Right renal cortex interstitium (tissue), 3 donors: Measurements from ENCODE around the gene PRSS33. TPM values are rescaled to one million over a fixed set of nuclear protein-coding genes. Genes with fewer than 3 reads are reported as not detected.

Experiments used
- DNase-seq, 3 donors: peaks; one replicate each; pipeline ENCODE4 v3.0.0-alpha.2; 2013; ENCODE audit warnings: low read depth in 3 of 3, low spot score in 2 of 3
- polyA plus RNA-seq, 3 donors: library from polyadenylated mRNA; unstranded; fragments of 120-200 nt; gene quantifications; one replicate each; pipeline ENCODE4 v1.2.1, GENCODE V29; 2013; ENCODE audit not compliant: insufficient read length in 3 of 3

The PRSS33 gene
- polyA plus RNA-seq, 3 donors, result 0.33 to 0.61 TPM; not detected in 1

- DNase-seq, result no peak
Observed at GRCh38 chr16:2821487-2822157, 34.3 kb upstream of the PRSS33 start.

DNA sequence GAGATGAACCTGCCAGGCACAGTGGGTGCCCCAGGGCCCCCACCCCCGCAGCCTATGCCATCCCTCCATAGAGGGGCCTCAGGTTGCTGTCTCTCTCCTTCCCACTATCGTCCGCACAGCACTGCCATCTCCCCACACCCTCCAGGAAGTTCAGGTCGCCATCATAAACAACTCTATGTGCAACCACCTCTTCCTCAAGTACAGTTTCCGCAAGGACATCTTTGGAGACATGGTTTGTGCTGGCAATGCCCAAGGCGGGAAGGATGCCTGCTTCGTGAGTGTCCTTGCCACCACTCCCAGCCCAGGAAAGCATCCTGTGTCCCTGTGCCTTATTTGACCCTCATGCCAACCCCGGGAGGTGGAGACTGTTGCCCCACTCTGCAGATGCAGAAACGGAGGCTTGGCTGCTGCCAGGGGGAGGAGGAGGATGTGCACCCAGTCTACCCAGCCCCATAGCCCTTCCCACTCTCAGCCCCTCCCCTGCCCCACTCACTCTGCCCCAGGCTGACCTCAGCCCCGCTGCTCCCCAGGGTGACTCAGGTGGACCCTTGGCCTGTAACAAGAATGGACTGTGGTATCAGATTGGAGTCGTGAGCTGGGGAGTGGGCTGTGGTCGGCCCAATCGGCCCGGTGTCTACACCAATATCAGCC, 33.6 kb upstream of the PRSS33 start:
- DNase-seq, result no peak

DNA sequence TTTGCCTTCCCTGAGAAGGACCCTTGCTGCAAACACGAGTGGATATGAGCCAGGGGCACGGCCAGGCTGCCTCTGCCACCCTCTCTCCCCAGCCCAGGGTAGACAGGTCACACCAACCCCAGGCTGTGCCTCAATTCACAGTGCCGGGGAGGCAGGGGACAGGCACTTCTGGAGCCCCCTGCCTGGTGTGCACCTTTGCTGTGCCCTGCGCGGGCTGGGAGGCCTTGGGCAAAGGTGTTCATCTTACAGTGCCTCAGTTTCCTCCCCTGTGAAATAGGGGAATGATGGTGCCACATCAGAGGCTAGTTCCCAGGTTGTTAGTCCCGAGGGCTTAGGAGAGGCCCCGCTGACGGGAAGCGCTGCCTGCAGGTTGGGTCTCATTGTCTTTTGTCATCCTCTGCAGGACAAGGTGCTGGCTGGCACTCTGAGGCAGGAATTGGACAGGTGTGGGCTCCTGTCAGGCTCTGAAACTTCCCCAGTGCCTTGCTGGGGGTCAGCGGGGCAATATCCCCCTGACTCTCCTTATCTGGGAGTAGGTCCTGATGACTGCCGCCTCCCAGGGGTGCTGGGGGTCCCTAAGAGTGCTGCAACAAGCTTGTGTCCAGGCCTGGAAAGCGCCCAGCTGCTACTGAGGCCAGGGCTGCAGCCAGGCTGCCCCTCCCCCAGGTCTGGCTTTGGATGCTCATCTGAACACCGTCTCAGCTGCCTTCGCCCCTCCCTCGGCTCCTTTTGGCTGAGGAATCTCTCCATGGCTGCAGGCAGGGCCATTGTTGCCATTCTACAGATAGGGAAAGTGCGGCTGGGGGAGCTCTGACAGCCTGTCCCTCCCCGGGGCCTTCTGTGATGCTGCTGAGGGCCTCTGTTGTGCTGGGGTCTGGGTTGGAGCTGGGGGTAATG, 32.8 kb upstream of the PRSS33 start:
- no peak for DNase-seq

GRCh38 chr16:2819179-2819938, 32.0 kb upstream of the PRSS33 start:
- no peak for DNase-seq

- DNase-seq, result no peak
Observed at GRCh38 chr16:2818272-2818876, 31.0 kb upstream of the PRSS33 start.

DNA sequence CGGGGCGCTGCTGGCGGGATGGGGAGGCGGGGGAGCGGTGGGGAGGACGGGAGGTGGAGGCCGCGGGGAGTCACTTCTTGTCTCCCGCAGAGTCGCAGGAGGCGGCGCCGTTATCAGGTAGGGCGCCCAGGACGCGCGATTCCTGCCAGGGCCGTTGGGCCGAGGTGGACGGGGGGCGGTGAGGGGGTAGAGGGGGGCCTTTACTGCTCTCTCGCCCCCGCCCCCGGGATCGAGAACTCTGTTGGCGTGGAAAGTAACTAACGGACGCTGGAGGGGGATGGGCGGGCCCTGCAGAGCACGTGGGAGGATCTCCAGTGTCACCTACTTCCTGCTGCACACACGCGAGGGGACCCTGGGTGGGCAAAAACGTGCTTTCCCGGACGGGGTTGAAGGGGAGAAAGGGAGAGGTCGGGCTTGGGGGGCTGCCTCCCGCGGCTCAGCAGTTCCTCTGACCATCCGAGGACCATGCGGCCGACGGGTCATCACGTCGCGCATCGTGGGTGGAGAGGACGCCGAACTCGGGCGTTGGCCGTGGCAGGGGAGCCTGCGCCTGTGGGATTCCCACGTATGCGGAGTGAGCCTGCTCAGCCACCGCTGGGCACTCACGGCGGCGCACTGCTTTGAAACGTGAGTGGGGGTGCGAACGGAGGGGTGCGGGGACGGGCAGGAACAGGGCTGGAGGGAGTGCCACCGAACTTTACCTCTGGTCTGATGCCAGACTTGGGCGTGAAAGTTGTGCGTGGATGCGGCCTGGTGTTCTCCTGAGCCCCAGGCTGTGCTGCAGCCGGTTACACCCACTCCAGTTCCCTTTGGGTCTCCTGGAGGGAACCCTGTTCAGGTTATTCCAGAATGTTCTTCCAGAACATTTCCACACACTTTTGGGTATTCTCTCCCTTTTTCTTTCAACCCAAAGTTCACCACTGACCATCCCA, 30.2 kb upstream of the PRSS33 start:
- no peak for DNase-seq

DNA sequence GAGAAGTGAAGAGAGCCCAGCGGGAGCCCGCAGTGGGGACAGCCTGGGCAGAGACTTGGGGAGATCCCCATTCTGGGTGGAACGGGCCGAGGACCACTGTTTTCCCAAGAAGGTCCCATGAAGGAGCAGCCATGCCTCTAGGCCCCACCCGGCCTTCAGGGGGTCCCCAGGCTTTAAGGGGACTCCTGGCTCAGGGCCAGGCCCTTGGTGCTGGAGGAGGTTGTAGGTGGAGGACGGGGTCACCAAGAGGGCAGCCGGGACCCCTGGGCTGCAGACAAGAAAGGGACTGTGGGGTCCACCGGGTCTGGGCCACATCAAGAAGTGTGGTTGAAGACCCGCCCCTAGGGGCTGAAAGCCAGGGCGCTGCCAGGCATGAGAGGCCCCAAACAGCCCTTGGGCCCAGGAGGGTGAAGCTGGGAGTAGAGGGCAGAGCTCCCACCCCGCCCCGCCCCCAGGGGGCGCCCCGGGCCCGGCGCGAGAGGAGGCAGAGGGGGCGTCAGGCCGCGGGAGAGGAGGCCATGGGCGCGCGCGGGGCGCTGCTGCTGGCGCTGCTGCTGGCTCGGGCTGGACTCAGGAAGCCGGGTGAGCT, 29.5 kb upstream of the PRSS33 start, which contains the start of gene PRSS21:
Gene PRSS21, plus strand, starts transcription at position 487 of the 589 bp plus-strand sequence. Its CDS starts 32 bp downstream, at position 519.
- no peak for DNase-seq

GRCh38 chr16:2815299-2815771, 28.0 kb upstream of the PRSS33 start:
- no peak for DNase-seq

GRCh38 chr16:2814551-2815298, 27.4 kb upstream of the PRSS33 start:
- DNase-seq, result no peak

DNA sequence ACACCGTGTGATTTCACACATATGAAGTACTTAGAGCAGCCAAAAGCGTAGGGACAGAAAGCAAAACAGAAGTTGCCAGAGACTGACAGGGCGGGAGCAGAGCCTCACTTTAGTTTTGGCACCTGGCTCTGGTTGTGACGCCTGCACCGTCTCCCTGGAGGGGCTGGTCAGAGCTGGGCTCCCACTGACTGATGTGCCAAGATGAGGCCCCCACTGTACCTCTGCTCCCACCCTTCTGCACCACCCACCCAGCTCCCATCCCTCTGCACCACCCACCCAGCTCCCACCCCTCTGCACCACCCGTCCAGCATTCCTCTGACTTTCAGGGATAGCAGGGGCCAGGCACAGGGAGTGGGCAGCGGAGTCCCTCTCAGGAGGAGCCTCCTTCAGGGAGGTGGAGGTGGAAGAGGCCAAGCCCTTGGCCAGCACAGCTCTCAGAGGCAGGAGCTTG, 26.4 kb upstream of the PRSS33 start:
- no peak for DNase-seq

- no peak for DNase-seq
Observed at GRCh38 chr16:2811703-2812471, 24.5 kb upstream of the PRSS33 start.

DNA sequence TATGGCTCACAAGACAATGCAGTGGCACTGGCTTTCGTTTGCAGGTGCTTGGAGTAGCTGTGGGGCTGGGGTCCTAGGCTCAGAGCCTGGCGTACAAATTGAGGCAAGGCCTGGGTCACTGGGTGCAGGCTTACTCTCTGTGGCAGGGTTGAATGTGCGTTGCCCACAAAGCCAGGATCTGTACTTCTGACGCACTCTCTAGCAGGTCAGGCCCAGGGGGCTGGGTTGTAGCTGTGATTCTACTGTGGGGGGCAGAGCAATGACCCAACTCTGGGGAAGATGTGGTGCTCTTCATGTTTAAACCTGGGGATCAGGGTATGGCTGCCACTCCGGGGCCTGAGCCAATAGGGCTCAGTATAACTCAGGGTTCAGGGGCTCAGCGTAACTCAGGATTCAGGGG, 23.3 kb upstream of the PRSS33 start:
- no peak for DNase-seq

- no peak for DNase-seq
Observed at GRCh38 chr16:2809149-2809760, 21.9 kb upstream of the PRSS33 start.

DNA sequence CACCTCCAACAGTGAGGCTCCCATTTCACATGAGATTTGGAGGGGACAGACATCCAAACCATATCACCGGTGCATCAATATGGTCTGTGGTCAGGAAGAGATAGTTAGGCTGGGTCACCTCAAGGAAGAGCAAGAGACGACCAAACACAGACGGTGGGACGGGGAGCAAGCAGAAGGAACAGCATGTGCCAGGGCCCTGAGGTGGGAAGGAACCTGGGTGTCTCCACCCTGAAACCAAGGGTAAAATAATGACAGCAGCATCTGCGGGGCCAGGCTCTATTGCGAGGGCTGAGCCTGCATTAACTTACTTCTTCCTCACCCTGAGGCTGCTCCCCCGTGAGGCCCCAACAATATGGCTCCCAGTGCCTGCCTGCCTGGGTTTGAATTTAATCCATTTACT, 20.8 kb upstream of the PRSS33 start:
- DNase-seq, result no peak

- DNase-seq, result no peak
Observed at GRCh38 chr16:2806286-2806685, 18.9 kb upstream of the PRSS33 start.

DNA sequence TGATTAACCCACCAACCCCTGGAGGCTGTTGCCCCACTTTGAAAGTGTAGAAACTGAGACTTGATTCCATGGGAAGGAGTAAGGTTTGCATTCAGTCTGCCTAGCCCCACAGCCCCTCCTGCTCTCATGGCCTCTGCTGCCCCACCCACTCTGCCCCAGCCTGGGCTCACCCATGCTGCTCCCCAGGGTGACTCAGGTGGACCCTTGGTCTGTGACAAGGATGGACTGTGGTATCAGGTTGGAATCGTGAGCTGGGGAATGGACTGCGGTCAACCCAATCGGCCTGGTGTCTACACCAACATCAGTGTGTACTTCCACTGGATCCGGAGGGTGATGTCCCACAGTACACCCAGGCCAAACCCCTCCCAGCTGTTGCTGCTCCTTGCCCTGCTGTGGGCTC, 17.4 kb upstream of the PRSS33 start:
- DNase-seq, result no peak
